Astrocyte (in vitro differentiated cells and primary cell): ENCODE measurements around the gene SRBD1. TPM values are rescaled to one million over a fixed set of nuclear protein-coding genes. Genes with fewer than 3 reads are reported as not detected.

Source experiments
- DNase-seq: peaks from one replicate; pipeline ENCODE4 v3.0.0-alpha.2; 2010; ENCODE audit warnings: low read depth
- FAIRE-seq: peaks from 2 replicates; lab custom pipeline; 2011; peaks lifted over from hg19 to GRCh38; lab: Jason Lieb, UNC
- H2AFZ ChIP-seq: 2 replicates; pipeline ENCODE4 v1.6.0; 2012; ENCODE audit warnings: low read depth, low read length, inconsistent platforms
- H3K27ac ChIP-seq: 2 replicates; pipeline ENCODE4 v1.5.1; 2011; ENCODE audit warnings: low read depth, low read length, inconsistent platforms
- H3K27me3 ChIP-seq: 2 replicates; pipeline ENCODE4 v1.6.0; 2011; ENCODE audit warnings: low read length, inconsistent platforms; ENCODE audit not compliant: insufficient read depth
- H3K36me3 ChIP-seq: 2 replicates; pipeline ENCODE4 v1.5.1; 2011; ENCODE audit warnings: low read length, inconsistent platforms; ENCODE audit not compliant: insufficient read depth
- H3K4me1 ChIP-seq: 2 replicates; pipeline ENCODE4 v1.5.1; 2011; ENCODE audit warnings: low read length, inconsistent platforms; ENCODE audit not compliant: insufficient read depth
- H3K4me2 ChIP-seq: 2 replicates; pipeline ENCODE4 v1.6.0; 2012; ENCODE audit warnings: low read length, inconsistent platforms
- H3K4me3 ChIP-seq: 2 replicates; pipeline ENCODE4 v1.5.1; 2011; ENCODE audit warnings: low read depth, mild to moderate bottlenecking, low read length, inconsistent platforms; ENCODE audit not compliant: insufficient read depth
- H3K79me2 ChIP-seq: 2 replicates; pipeline ENCODE4 v1.6.0; 2012; ENCODE audit warnings: mild to moderate bottlenecking, low read length, inconsistent platforms; ENCODE audit not compliant: insufficient read depth
- H3K9ac ChIP-seq: 2 replicates; pipeline ENCODE4 v1.6.0; 2012; ENCODE audit warnings: mild to moderate bottlenecking, low read length, inconsistent platforms
- H3K9me3 ChIP-seq: 2 replicates; pipeline ENCODE4 v1.5.1; 2012; ENCODE audit warnings: low read depth, mild to moderate bottlenecking, low read length, inconsistent platforms; ENCODE audit not compliant: insufficient read depth
- H4K20me1 ChIP-seq: 2 replicates; pipeline ENCODE4 v1.6.0; 2012; ENCODE audit warnings: low read length, inconsistent platforms; ENCODE audit not compliant: insufficient read depth
- H3K27ac Mint-ChIP-seq: one replicate; pipeline ENCODE4 v1.8.0; 2021; ENCODE audit warnings: mild to moderate bottlenecking, mixed read lengths; ENCODE audit not compliant: unreplicated experiment
- H3K27me3 Mint-ChIP-seq: one replicate; pipeline ENCODE4 v1.8.0; 2021; ENCODE audit warnings: low read depth, mixed read lengths; ENCODE audit not compliant: unreplicated experiment
- H3K36me3 Mint-ChIP-seq: one replicate; pipeline ENCODE4 v1.8.0; 2021; ENCODE audit warnings: low read depth, mixed read lengths; ENCODE audit not compliant: unreplicated experiment
- H3K4me1 Mint-ChIP-seq: one replicate; pipeline ENCODE4 v1.8.0; 2021; ENCODE audit warnings: low read depth, mixed read lengths; ENCODE audit not compliant: unreplicated experiment
- H3K4me3 Mint-ChIP-seq: one replicate; pipeline ENCODE4 v1.8.0; 2021; ENCODE audit warnings: mild to moderate bottlenecking, moderate library complexity, mixed read lengths; ENCODE audit not compliant: unreplicated experiment
- H3K9me3 Mint-ChIP-seq: one replicate; pipeline ENCODE4 v1.8.0; 2021; ENCODE audit warnings: mild to moderate bottlenecking, mixed read lengths; ENCODE audit not compliant: unreplicated experiment
- EZH2 ChIP-seq: IDR thresholded peaks from 2 replicates; pipeline ENCODE4 v1.6.1; 2012; ENCODE audit warnings: mild to moderate bottlenecking, low read length, inconsistent platforms; ENCODE audit not compliant: insufficient read depth
- total RNA-seq: library from RNA; stranded (reverse); gene quantifications from 2 replicates; pipeline ENCODE4 v1.2.1, GENCODE V29; 2021
- TF ChIP-seq, protein P1 (sequence below): IDR thresholded peaks from 2 replicates; pipeline ENCODE4 v1.5.1; 2011; ENCODE audit warnings: low read depth, mild to moderate bottlenecking, inconsistent platforms, low read length, moderate library complexity; ENCODE audit not compliant: insufficient read depth

The SRBD1 gene
- total RNA-seq, 1 donor from 2014 or later, result 9.3 TPM

DNA sequence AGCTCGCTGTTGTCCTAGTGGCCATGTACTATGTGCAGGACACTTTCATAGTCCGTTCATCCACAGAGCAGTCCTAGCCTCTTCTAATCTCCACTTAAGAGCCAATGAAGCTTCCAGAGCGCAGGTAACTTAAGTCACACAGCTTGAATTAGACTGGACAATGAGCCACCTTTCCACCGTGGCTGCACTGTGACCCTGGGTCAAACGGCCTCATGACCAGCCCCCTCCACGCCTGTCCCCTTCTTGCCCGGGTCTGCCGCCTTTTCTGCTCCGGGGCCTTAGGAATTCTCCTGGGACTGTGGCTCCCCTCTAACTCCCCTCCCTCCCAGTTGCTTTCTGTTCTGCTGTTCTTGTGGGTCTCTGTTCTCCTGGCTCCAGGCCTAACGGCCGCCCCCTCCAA, 32.0 kb upstream of the SRBD1 start:
- H3K4me1 ChIP-seq, result peaks cover 5% of the 10 kb centered on the region
- peak overlapping the region; percentile 81 for H3K9ac ChIP-seq
- no peak overlapping the region for H3K27ac ChIP-seq
- peak overlapping the region; percentile 85 for H2AFZ ChIP-seq
- DNase-seq, result no peak
- H3K27me3 ChIP-seq, result peaks cover 38% of the 10 kb centered on the region
- H3K9me3 Mint-ChIP-seq, result peaks cover 2% of the 10 kb centered on the region
- no peaks in the 10 kb centered on the region for H3K36me3 ChIP-seq
- FAIRE-seq, result no peak
- no peak overlapping the region for H3K4me3 Mint-ChIP-seq
- H4K20me1 ChIP-seq, result no peaks in the 10 kb centered on the region
- no peak overlapping the region for H3K27ac Mint-ChIP-seq
- peaks cover 3% of the 10 kb centered on the region for H3K36me3 Mint-ChIP-seq
- H3K79me2 ChIP-seq, result no peaks in the 10 kb centered on the region
- no peaks in the 10 kb centered on the region for H3K4me1 Mint-ChIP-seq
- no peaks in the 10 kb centered on the region for H3K9me3 ChIP-seq
- H3K27me3 Mint-ChIP-seq, result peaks cover 69% of the 10 kb centered on the region
- peak overlapping the region; percentile 96 for H3K4me2 ChIP-seq
- peak overlapping the region; percentile 53 for H3K4me3 ChIP-seq
- peak; percentile 49 for TF ChIP-seq EZH2
- TF ChIP-seq, protein P1, sequence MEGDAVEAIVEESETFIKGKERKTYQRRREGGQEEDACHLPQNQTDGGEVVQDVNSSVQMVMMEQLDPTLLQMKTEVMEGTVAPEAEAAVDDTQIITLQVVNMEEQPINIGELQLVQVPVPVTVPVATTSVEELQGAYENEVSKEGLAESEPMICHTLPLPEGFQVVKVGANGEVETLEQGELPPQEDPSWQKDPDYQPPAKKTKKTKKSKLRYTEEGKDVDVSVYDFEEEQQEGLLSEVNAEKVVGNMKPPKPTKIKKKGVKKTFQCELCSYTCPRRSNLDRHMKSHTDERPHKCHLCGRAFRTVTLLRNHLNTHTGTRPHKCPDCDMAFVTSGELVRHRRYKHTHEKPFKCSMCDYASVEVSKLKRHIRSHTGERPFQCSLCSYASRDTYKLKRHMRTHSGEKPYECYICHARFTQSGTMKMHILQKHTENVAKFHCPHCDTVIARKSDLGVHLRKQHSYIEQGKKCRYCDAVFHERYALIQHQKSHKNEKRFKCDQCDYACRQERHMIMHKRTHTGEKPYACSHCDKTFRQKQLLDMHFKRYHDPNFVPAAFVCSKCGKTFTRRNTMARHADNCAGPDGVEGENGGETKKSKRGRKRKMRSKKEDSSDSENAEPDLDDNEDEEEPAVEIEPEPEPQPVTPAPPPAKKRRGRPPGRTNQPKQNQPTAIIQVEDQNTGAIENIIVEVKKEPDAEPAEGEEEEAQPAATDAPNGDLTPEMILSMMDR, result no peak

DNA sequence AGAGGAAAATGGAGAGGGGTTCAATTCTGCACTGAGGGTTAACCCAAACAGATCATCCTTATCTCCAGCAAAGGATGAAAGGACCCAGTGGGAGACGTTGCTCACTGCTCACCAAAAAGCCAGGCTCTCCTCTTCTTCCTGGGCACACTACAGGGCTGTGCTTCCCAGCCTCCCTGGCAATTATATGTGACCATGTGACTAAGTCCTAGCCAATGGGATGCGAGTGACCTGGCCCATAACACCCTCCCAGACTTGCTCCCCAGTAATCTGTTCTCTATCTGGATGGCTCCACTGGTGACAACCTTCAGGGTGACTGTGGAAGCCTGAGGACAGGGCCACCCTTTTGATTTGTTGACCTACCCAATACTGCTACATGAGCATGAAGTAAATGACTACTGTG, 29.5 kb upstream of the SRBD1 start:
- Histone ChIP-seq H3K4me2 (no peak overlapping the region), H3K4me3 (no peak overlapping the region), H4K20me1 (no peaks in the 10 kb centered on the region), H3K27me3 (peaks cover 41% of the 10 kb centered on the region), H3K9me3 (no peaks in the 10 kb centered on the region), H3K4me1 (peaks cover 11% of the 10 kb centered on the region), H3K9ac (no peak overlapping the region), H3K79me2 (no peaks in the 10 kb centered on the region), H3K27ac (no peak overlapping the region), H3K36me3 (no peaks in the 10 kb centered on the region), H2AFZ (no peak overlapping the region)
- Mint-ChIP-seq H3K36me3 (peaks cover 3% of the 10 kb centered on the region), H3K27ac (no peak overlapping the region), H3K4me1 (peaks cover 7% of the 10 kb centered on the region), H3K27me3 (peaks cover 68% of the 10 kb centered on the region), H3K4me3 (no peak overlapping the region), H3K9me3 (peaks cover 2% of the 10 kb centered on the region)
- no peak for DNase-seq
- FAIRE-seq, result no peak
- TF ChIP-seq EZH2, result no peak
- TF ChIP-seq, protein P1, result no peak

DNA sequence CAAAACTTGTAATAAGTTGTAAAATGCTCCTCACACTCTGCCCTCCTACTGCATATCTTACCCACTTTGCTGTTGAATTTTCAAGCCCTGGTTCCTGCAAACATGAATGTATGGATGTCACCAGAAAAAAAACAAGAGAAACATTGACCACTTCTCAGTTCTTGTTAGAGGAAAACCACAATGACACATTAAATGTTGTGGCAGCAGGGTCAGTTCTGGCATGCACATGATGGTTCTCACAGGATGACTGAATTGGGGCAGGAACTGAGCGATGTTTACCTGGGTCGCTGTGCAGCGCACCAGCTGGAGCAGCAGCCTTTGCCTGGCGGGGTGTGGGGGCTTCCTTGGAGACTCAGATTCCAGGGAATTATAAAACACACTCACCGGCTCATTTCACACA, 26.4 kb upstream of the SRBD1 start:
- Mint-ChIP-seq H3K9me3 (peaks cover 2% of the 10 kb centered on the region), H3K27me3 (peaks cover 60% of the 10 kb centered on the region), H3K4me1 (peaks cover 7% of the 10 kb centered on the region), H3K36me3 (peaks cover 3% of the 10 kb centered on the region), H3K4me3 (no peak overlapping the region), H3K27ac (no peak overlapping the region)
- H3K4me2 ChIP-seq, result peak overlapping the region; percentile 33
- no peak overlapping the region for H3K4me3 ChIP-seq
- H3K9me3 ChIP-seq, result no peaks in the 10 kb centered on the region
- TF ChIP-seq, protein P1, result no peak
- no peak for TF ChIP-seq EZH2
- H3K9ac ChIP-seq, result no peak overlapping the region
- H4K20me1 ChIP-seq, result no peaks in the 10 kb centered on the region
- H3K4me1 ChIP-seq, result peaks cover 6% of the 10 kb centered on the region
- no peak overlapping the region for H2AFZ ChIP-seq
- peaks cover 45% of the 10 kb centered on the region for H3K27me3 ChIP-seq
- no peak overlapping the region for H3K27ac ChIP-seq
- no peaks in the 10 kb centered on the region for H3K79me2 ChIP-seq
- H3K36me3 ChIP-seq, result no peaks in the 10 kb centered on the region
- DNase-seq (peak; percentile 76), FAIRE-seq (no peak)
